AG10803 (cell line): Measurements from ENCODE around the gene TEX19.

Experiments
- DNase-seq: peaks from one replicate; pipeline ENCODE4 v3.0.0; 2010; ENCODE audit warnings: low read depth
- H3K4me3 ChIP-seq: 2 replicates; pipeline ENCODE4 v1.5.1; 2011; ENCODE audit warnings: mild to moderate bottlenecking, low read length, control low read depth
- CTCF ChIP-seq: conservative IDR thresholded peaks from 2 replicates; pipeline ENCODE4 v1.5.1; 2011; ENCODE audit warnings: mild to moderate bottlenecking, low read length, control low read depth, inconsistent platforms

The TEX19 gene

DNA sequence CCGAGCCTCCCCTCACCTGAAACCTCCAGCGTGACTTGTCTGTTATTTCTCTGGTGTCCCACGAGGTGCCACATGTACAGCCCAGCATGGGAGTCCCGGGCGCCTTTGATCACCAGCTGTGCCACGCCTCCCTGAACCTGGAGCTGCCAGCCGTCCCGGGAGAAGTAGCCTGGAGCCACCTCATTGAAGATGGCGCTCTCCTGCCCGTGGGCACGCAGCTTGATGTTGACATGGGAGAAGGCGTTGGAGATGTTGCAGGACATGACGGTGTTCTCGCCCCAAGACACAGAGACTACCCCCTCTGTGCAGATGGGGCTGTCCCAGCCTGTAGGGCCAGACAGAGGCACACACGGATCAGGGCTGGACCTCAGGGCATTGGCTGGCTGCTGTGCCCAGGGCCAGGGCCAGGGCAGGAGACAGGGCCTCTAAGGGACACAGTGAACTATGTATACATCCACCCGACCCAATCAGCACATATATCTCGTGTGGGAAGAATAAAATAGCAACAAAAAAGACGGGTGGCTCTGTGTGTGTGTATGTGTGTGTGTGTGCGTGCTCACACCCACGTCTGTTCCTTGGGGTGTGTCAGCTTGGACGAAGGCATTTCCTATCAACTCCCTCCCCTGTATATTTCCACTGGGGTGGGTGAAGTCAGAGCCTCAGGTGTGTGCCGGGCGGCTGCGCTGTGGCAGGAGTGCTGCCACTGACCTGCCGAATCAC lies 34.3 kb upstream of the TEX19 start:
- no peak for TF ChIP-seq CTCF
- no peak for DNase-seq
- H3K4me3 ChIP-seq = no peak overlapping the region

DNA sequence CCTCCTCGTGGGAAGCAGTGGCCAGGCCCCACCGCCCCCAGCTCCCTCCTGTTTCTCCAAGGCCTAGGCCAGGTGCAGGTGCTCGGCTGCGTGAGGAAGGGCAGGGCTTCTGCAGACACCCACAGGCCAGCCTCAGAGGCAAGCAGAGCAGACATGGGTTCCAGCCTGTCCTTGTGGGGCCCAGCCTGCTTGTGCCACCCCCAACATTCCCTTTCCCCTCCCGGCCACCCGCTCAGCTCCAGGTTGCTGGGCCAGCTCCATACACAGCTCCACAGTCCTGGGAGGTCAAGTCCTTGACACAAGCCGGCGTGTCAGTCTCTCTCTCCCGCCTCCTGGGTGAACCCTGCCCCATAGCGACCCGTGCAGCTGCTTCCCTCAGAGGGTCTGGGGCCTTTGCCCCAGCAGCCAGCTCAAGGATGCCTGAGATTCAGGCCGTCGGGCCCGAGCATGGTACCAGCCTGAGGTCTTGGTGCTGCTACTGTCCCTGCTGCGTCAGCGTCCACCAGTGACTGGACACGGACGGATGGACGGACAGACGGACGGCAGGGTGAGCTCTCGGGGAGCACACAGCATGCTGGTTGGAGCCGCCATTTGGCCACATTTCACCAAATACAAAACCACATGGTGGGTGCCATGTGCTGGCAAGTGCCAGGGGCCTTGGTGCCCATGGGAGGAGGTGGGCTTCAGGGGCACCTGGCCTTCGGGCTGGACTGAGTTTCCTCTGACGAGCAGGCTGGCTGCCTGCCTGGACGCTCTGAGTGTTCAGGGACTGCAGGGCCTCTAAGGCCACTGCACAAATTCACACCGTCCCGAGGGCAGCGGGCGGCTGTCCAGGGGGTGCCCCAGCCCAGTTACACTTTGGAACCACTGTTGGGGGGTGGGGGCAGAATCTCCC lies 33.5 kb upstream of the TEX19 start:
- H3K4me3 ChIP-seq = no peak overlapping the region
- no peak for TF ChIP-seq CTCF
- no peak for DNase-seq

DNA sequence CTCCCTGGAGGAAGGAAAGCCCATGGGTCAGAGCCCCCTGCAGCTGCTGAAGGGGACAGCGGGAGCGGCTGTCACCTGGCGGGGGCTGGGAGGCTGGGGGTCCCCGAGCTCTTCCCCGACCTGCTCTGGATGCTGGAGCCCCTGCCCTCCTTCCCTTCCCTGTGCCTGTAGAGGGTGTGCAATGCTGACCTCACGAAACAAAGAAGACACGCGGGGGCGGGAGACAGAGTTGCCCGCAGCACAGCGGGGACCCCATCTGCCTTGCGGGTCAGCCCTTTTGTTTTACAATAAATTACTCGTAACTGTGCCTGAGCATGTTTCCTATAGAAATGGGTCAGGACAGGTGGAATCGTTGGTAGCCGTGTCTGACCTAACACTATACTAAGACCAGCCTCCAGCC lies 31.8 kb upstream of the TEX19 start:
- H3K4me3 ChIP-seq = no peak overlapping the region
- no peak for DNase-seq
- no peak for TF ChIP-seq CTCF

GRCh38 chr17:82327757-82328140 lies 31.3 kb upstream of the TEX19 start:
- no peak for DNase-seq
- H3K4me3 ChIP-seq = no peak overlapping the region
- TF ChIP-seq CTCF = no peak

DNA sequence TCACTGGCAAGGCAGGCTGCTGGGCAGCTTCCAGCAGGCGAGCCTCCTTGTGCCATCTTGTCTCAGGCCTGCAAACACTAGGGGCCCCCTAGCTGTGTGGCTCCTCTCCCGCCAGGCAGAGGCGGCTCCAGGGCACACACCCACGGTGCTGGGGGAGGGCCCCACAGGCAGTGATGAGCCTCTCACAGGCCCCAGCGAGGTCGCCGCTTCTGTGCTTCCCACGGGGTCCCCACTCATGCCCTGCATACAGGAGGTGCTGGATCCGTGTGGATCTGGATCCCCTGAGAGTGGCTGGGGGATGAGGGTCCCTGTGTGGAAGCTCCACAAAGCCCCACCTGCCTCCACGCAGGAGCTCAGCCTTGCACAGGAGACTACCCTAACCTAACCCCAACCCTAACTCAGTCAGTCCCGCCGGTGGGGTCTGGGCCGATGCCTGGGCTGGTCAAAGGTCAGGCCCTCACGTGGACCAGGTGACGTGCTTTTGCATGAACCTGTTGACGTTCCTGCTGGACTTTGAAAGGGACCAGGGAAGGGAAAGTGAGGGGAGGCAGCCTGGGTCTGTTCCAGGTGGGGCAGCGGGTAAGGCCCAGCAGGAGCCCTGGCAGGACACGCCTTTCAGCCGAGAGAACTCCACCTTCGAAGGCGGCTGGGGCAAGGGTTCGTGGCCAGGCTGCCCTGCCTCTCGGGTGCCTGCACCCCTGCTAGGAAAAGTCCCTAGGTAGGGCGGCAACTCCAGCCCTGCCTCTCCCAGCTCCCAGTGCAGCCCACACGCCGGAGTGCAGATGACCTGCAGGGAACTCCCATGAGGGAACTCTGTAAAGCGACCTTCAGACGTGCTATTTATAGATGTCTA lies 30.7 kb upstream of the TEX19 start:
- no peak for DNase-seq
- no peak overlapping the region for H3K4me3 ChIP-seq
- no peak for TF ChIP-seq CTCF

- no peak for DNase-seq
- no peak for TF ChIP-seq CTCF
- no peak overlapping the region for H3K4me3 ChIP-seq
Observed at GRCh38 chr17:82328994-82329507, 30.0 kb upstream of the TEX19 start.
